ENCODE measurements around the gene ATG7.

The ATG7 gene

DNA sequence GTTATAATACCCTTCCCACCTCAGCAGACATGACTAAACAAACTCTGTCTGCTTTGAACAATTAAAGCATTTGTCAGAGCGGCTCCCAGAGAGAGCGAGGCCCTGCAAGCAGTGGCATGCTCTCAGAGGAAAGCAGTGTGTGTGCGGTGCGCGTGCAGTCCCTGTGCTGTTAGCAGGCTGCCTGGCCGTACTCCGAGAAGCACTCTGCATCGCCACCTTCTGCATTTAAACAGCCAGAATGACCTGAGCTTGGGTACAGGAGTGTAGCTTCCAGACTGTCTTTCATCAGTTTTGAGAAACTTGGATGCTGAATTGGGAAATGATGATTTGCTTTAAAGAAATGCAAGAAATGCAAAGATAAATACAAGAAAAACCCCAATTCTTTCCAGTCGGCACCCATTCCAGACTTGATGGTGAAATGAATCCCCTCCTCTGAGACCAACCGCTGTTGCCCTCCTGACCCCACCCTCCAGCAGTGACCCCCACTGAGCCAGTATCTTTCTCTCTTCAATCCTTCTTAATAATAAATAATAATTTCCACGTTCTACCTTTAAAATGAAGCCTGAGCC lies 258.0 kb downstream of the ATG7 start:
- H3K4me1 ChIP-seq (ENCODE audit: control insufficient read depth, insufficient read depth, low read length) = peaks cover 11% of the 10 kb centered on the region
- ChIA-PET CTCF (no interaction called here), POLR2A (no interaction called here)
- no peak overlapping the region for H3K27ac ChIP-seq (ENCODE audit: extremely low read depth, low read depth, low read length)
- H3K36me3 ChIP-seq (ENCODE audit: control insufficient read depth in 2 of 2, insufficient read depth in 1 of 2, low read length in 2 of 2) = no peaks in the 10 kb centered on the region
- H3K4me3 ChIP-seq (ENCODE audit: low read depth, low read length) = no peak overlapping the region
- TF ChIP-seq, protein P1, sequence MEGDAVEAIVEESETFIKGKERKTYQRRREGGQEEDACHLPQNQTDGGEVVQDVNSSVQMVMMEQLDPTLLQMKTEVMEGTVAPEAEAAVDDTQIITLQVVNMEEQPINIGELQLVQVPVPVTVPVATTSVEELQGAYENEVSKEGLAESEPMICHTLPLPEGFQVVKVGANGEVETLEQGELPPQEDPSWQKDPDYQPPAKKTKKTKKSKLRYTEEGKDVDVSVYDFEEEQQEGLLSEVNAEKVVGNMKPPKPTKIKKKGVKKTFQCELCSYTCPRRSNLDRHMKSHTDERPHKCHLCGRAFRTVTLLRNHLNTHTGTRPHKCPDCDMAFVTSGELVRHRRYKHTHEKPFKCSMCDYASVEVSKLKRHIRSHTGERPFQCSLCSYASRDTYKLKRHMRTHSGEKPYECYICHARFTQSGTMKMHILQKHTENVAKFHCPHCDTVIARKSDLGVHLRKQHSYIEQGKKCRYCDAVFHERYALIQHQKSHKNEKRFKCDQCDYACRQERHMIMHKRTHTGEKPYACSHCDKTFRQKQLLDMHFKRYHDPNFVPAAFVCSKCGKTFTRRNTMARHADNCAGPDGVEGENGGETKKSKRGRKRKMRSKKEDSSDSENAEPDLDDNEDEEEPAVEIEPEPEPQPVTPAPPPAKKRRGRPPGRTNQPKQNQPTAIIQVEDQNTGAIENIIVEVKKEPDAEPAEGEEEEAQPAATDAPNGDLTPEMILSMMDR (tag by site-specific recombination; IDR thresholded peaks at IDR 0.05) = peak; percentile 40; the same call in 1 of the 2 replicates
- TF ChIP-seq ZNF600 (tag by site-specific recombination; IDR thresholded peaks at IDR 0.05) (0 out of 2 replicates have a peak, but pooled peaks have one; percentile 36), ZFP3 (tag by site-specific recombination; IDR thresholded peaks at IDR 0.05; ENCODE audit: low read depth) (no peak), ZBTB8A (tag by site-specific recombination; IDR thresholded peaks at IDR 0.05) (no peak), HOXC10 (CRISPR knock-in tag; IDR thresholded peaks at IDR 0.05) (no peak), ZNF610 (tag by site-specific recombination; IDR thresholded peaks at IDR 0.05; ENCODE audit: borderline replicate concordance) (peak; percentile 49; the same call in 1 of the 2 replicates), ZNF274 (IDR thresholded peaks at IDR 0.05; ENCODE audit: low read length) (no peak), ZNF274 (tag by site-specific recombination; IDR thresholded peaks at IDR 0.05; ENCODE audit: borderline replicate concordance) (no peak), ZBTB17 (tag by site-specific recombination; IDR thresholded peaks at IDR 0.05) (peak; percentile 92), ZSCAN30 (tag by site-specific recombination; IDR thresholded peaks at IDR 0.05) (peak; percentile 40; the same call in 1 of the 2 replicates), ZNF2 (tag by site-specific recombination; IDR thresholded peaks at IDR 0.05) (peak; percentile 81), TRIM28 (IDR thresholded peaks at IDR 0.05; ENCODE audit: borderline replicate concordance, low read length) (peak; percentile 88), ZNF621 (tag by site-specific recombination; IDR thresholded peaks at IDR 0.05) (no peak), ZIC2 (tag by site-specific recombination; IDR thresholded peaks at IDR 0.05) (peak; percentile 21; the same call in 1 of the 2 replicates), FEZF1 (tag by site-specific recombination; IDR thresholded peaks at IDR 0.05) (no peak), ZNF561 (tag by site-specific recombination; IDR thresholded peaks at IDR 0.05; ENCODE audit: borderline replicate concordance) (0 out of 2 replicates have a peak, but pooled peaks have one; percentile 54), ZNF585B (tag by site-specific recombination; IDR thresholded peaks at IDR 0.05) (no peak)
- TF ChIP-seq, protein P2, sequence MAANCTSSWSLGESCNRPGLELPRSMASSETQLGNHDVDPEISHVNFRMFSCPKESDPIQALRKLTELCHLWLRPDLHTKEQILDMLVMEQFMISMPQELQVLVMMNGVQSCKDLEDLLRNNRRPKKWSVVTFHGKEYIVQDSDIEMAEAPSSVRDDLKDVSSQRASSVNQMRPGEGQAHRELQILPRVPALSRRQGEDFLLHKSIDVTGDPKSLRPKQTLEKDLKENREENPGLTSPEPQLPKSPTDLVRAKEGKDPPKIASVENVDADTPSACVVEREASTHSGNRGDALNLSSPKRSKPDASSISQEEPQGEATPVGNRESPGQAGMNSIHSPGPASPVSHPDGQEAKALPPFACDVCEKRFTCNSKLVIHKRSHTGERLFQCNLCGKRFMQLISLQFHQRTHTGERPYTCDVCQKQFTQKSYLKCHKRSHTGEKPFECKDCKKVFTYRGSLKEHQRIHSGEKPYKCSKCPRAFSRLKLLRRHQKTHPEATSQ (tag by site-specific recombination; IDR thresholded peaks at IDR 0.05) = no peak
- TF ChIP-seq, protein P3, sequence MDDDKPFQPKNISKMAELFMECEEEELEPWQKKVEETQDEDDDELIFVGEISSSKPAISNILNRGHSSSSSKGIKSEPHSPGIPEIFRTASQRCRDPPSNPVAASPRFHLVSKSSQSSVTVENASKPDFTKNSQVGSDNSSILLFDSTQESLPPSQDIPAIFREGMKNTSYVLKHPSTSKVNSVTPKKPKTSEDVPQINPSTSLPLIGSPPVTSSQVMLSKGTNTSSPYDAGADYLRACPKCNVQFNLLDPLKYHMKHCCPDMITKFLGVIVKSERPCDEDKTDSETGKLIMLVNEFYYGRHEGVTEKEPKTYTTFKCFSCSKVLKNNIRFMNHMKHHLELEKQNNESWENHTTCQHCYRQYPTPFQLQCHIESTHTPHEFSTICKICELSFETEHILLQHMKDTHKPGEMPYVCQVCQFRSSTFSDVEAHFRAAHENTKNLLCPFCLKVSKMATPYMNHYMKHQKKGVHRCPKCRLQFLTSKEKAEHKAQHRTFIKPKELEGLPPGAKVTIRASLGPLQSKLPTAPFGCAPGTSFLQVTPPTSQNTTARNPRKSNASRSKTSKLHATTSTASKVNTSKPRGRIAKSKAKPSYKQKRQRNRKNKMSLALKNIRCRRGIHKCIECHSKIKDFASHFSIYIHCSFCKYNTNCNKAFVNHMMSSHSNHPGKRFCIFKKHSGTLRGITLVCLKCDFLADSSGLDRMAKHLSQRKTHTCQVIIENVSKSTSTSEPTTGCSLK (tag by site-specific recombination; IDR thresholded peaks at IDR 0.05) = no peak
- TF ChIP-seq, protein P4, sequence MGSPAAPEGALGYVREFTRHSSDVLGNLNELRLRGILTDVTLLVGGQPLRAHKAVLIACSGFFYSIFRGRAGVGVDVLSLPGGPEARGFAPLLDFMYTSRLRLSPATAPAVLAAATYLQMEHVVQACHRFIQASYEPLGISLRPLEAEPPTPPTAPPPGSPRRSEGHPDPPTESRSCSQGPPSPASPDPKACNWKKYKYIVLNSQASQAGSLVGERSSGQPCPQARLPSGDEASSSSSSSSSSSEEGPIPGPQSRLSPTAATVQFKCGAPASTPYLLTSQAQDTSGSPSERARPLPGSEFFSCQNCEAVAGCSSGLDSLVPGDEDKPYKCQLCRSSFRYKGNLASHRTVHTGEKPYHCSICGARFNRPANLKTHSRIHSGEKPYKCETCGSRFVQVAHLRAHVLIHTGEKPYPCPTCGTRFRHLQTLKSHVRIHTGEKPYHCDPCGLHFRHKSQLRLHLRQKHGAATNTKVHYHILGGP (tag by site-specific recombination; IDR thresholded peaks at IDR 0.05) = no peak
- TF ChIP-seq, protein P5, sequence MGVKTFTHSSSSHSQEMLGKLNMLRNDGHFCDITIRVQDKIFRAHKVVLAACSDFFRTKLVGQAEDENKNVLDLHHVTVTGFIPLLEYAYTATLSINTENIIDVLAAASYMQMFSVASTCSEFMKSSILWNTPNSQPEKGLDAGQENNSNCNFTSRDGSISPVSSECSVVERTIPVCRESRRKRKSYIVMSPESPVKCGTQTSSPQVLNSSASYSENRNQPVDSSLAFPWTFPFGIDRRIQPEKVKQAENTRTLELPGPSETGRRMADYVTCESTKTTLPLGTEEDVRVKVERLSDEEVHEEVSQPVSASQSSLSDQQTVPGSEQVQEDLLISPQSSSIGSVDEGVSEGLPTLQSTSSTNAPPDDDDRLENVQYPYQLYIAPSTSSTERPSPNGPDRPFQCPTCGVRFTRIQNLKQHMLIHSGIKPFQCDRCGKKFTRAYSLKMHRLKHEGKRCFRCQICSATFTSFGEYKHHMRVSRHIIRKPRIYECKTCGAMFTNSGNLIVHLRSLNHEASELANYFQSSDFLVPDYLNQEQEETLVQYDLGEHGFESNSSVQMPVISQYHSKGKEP (tag by site-specific recombination; IDR thresholded peaks at IDR 0.05) = peak; percentile 94
- H3K9me3 ChIP-seq (ENCODE audit: control insufficient read depth, insufficient read depth, low read depth, low read length) = no peaks in the 10 kb centered on the region
